GM21528 (cell line): ENCODE results near the gene TENM3.

Experiments used
- ATAC-seq: cut with Tn5 transposase; IDR thresholded peaks from one replicate; pipeline ENCODE4 v1.9.1; 2021; ENCODE audit warnings: mild to moderate bottlenecking, moderate library complexity; ENCODE audit not compliant: unreplicated experiment, low FRiP score

Gene TENM3

GRCh38 chr4:182749667-182750167 lies 506.5 kb downstream of the TENM3 start:
- no peak for ATAC-seq

- no peak for ATAC-seq
These were observed 509.1 kb downstream of the TENM3 start for GRCh38 chr4:182752158-182752910.

DNA sequence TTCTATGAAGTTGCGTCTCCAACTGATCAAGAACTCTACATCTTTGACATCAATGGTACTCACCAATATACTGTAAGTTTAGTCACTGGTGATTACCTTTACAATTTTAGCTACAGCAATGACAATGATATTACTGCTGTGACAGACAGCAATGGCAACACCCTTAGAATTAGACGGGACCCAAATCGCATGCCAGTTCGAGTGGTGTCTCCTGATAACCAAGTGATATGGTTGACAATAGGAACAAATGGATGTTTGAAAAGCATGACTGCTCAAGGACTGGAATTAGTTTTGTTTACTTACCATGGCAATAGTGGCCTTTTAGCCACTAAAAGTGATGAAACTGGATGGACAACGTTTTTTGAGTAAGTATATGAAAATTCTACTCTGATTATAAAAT lies 511.7 kb downstream of the TENM3 start:
- ATAC-seq: no peak

DNA sequence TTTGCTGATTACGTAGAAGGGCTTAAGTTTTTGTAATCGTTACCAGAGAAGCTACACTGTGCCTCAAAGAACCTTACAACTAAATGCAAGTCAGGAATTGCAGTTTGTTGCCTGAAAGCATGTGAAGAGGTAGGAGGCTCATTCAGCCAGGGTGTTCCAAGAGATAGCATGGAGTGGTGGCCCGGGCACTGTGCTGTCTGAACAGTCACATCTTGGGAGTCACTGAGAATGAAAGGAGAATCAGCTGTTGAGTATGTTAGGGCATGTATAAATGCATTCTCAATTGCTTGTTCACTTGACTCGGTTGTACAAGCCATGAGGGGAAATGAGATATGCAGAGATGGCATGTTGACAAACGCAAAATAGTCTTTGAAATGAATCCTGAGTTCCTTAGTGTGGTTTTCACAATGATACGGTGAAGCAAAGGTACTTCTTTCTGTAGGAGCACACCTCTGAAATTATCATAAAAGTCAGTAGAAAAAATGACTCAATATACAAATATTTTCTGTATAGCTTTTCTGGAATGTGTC lies 513.0 kb downstream of the TENM3 start:
- no peak for ATAC-seq

DNA sequence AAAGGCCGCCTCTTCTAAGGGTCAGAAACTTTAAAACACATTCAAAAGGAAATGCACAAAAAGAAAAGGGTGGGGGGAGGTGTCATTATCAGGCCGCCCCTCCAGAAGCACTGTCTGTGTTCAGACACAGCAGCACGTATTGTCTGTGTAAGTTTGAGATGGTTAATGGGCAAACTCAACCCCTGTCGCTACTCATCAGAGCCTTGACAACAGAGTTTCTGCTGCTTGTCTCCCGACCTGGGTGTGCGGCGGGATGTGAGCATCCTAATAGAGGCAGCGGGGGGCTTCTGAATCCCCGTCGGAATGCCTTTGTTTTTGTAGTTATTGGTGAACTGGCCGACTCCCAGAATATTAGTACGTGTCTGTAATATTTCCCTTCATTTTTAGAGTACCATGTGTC lies 515.1 kb downstream of the TENM3 start:
- ATAC-seq: no peak

- ATAC-seq: no peak
These were observed 517.4 kb downstream of the TENM3 start for GRCh38 chr4:182760551-182761043.

DNA sequence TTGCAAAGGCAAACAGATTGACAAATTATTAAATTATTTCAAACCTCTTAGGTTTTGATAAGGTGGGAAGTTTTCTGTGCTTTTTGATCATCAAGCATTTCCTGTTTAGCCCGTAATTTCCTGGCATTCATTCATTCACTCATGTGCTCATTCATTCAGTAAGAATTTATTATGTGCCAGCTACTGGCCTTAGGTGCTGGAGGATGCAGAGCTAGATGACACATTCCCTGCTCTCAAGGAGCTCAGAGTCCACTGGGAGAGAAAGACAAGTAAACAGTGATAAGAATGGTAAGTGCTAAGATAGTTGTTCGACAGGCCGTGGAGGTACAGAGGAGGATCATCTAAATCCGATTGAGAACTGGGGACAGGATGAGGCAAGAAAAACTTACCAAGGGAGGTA lies 520.9 kb downstream of the TENM3 start:
- no peak for ATAC-seq

DNA sequence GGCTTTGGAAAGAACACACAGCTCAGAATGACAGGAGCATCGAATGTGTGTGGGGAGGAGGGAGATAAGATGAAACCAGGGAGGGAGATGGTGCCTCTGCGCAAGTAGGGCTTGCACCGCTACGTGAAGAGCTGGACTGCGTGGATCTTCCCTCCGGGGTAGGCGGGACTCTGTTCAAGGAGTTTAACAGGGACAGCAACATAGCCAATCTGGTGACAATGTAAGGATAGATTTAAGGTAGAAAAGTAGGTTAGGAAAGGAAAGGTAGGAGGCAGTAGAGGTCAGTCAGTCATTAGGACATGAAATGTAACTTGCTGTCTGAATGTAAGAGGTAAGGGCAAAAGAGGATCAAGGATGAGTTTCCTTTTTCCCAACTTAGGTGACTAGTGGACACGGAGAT lies 521.4 kb downstream of the TENM3 start:
- no peak for ATAC-seq

- ATAC-seq: no peak
These were observed 523.0 kb downstream of the TENM3 start for GRCh38 chr4:182765987-182766856.

DNA sequence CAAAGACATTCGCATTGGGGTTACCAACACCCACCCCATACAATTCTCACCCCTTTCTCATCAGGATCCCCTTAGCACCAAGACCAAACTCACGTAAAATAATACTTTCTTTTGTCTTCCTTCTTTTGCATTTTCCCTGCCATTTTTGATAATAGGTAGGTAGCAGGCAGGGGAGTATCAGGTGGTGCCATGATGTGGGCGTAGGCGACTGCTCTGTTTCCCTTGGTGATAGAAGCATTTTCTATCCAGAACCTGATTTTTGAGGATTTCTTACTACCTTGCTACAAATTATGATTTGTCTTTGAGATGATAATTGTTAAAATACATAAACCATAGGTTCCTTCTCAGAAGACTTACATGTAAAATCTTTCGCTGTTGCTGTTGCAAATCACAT lies 523.7 kb downstream of the TENM3 start:
- no peak for ATAC-seq

DNA sequence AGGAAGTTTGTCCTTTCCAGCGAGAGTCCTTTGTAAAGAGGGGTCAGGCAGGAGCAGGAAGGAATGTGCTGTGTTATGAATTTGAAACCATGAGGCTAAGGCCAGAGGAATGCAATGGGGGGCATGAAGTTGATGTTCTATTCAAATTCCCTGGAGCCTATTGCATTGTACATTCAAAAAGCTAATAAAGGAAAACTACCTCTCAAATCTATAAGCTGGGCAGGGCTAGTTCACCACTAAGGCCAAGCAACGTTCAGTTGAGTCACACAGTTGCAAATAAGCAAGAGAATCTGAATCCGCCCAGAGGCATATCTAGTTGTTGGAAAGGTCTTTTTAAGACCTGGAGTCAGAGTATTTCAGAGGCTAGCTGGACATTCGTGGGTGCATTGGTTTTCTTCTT lies 525.6 kb downstream of the TENM3 start:
- ATAC-seq: no peak

DNA sequence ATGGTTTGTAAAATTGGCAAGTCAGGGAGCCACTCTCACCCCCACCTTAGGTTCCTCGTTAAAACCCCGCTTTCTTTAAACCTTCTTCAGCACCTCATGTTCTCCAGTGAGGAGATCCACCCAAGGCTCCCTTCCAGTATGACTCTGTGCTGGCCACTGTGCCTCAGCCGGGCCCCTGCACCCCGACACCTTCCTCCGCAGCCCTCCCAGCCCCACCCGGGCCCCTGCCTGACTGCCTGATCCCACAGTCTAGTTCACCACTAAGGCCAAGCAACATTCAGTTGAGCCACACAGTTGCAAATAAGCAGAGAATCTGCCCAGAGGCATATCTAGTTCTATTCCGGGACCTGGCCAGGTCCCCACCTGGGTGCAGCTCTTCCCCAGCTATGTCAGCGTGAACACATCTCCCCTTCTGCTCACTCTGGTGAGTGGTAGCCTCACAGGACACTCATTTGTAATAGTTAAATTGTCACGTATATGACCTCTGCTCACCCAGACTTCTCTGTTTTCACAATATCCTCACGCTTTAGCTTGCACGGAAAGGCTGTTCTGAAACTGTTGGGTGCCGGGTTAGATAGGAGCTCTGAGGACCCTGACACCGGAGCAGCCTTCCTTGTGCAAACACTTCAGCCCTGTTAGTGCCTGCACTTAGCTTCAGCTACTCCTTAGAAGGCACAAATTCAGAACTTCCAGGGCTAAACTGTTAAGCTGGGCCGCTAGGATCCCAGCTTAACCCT lies 527.2 kb downstream of the TENM3 start:
- no peak for ATAC-seq

DNA sequence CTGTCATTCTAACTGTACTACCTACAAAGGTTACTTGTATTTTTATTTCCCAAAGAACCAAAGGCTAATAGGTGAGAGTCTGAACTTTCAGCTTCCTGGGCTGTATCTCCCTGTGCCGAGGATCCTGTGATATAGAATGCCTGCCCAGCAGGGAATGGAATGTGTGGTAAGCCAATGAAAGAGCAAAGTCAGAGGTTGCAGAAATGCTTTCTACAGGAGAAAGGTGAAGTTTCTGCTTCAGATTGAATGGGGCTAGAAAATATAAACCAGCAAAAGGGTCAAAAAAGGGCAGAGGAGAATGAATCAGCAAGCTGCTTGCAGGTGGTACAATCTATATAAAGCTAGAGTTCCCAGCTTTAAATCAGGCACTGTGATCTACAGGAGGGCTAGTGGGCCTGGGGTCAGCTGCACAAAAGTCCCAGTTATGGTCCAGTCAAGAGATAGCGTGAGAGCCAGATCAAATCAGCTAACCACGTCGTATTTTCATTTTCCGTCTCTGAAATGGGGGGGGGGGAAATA lies 527.9 kb downstream of the TENM3 start:
- ATAC-seq: no peak

GRCh38 chr4:182775075-182775474 lies 531.9 kb downstream of the TENM3 start:
- ATAC-seq: no peak

DNA sequence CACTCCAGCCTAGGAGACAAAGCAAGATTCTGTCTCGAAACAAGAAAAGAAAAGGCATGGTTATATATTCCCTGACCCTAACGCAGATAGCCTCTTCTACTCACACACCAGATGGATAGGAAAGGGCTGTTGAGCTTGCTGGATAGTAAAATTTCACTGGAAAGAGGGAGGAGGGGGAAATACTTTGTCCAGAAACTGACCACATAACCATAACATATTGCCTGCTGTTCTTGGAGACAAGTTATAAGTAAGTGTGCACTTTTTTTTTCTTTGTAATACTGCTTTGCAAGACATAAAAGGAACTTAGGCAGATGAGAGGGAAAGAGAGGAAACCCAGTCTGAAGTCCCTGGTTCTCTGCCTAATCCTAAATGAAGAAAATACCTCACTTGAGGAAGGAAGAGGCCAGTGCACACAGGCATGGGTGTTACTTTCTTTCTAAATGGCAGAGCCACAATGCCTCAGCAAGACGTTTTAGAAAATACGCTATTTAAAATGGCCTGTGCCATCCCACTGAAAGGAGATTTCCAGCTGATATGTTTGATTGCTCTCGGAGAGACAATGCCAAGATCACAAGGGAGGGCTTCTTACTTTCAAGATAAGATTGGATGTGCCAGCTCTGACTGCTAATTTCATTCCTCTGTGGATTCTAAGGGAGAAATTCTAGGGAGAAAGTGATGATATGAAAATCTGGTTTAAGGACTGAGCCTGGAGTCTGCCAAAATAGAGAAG lies 533.3 kb downstream of the TENM3 start:
- ATAC-seq: no peak

DNA sequence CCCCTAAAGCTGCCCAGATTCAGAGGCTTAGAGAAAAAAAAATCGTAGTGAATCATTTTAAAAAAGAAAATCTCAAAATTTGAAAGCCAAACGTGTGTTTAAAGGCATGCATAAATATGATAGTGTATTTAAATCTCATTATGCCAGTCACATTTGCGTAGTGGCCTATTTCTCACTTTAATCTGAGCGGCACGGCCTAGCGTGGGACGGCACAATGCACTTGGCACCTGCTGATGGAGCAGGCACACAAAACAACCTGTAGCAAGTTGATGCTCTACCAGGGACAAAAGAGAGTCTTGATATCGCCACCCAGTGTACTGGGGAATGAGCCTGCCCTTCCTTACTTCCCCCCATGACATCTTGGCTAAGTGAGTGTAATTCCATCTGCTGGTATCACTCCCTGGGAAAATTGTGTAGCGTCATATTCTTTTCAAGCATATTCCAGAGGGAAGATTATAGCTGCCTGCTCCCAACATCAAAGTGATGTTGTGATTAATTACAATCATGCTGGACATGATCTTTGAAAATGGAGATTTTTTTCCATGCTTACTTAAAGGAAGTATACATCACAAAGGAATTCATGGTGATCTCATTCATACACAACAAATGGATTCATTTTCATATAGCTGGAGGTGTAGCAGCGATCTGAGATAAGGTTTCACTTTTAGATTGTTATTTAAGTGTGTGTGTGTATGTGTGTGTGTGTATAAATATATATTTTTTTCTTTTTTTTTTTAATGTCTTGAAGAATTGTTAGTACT lies 535.2 kb downstream of the TENM3 start:
- ATAC-seq: no peak

- ATAC-seq: no peak
These were observed 543.8 kb downstream of the TENM3 start for GRCh38 chr4:182786991-182787390.

DNA sequence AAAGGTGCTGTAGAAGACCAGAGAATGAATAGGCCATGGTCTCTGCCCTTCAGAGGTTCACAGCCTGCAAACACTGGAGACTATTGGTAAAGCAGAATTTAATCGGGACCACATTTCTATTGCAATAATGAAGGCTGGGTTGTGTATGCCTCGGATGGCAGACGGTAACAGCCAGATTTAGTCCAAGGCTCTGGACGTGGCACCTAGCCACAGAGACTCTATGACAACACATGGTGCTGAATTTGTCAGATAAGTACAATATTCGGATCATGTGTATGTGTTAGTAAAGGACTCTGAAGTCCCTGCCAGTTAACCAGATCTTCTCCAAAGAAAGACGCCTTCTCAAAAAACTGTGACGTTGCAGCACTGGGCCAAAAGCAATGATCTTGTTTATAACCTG lies 545.0 kb downstream of the TENM3 start:
- no peak for ATAC-seq

DNA sequence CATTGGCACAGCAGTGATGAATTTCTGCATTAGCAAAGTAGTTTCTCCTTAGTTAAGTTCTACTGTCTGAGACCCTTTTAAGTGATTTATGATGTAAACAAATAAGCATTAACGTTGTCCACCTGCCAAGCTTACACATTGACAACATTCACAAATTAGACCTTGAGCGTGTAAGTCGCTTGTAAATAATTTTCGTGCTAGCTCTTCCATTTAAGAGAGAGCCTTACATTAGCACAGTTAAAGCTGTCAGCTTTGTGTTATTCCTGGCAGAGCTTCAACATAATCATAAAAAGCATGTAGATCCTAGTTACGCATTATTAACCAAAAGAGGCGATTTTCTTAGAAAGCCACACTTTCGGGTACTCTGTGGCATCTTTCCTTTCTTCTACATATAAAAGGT lies 546.3 kb downstream of the TENM3 start:
- ATAC-seq: no peak
